Left forelimb (tissue), 1 donor: ENCODE data around the gene MAGEH1.

Experiments
- DNase-seq: peaks from one replicate; pipeline ENCODE4 v3.0.0-alpha.2; 2018; ENCODE audit warnings: low spot score

MAGEH1 gene

DNA sequence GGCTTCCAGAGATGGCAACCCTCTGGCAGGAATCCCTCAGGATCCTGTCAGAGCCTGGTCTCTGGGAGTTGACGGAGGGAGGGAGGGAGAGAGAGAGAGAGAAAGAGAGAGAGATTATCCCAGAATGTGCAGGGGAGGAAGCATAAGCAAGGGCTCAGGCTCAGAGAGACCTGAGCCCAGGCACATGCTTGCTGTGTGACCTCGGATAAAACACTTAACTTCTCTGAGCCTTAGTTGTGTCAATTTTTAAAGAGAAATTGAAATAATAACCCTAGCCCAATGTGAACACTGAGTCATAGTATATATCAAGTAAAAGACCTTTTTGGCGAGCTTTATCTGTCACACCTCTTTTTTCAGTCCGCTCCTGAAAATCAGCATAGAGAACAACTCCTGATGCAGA is 38.2 kb downstream of the MAGEH1 start:
- DNase-seq = no peak

- no peak for DNase-seq
These were observed 39.0 kb downstream of the MAGEH1 start for GRCh38 chrX:55490974-55491373.
